Large intestine (tissue), 3 donors: ENCODE measurements around the gene STAP2. TPM values are rescaled to one million over a fixed set of nuclear protein-coding genes. Genes with fewer than 3 reads are reported as not detected.
"Not testable (repeated sequence)": the region's sequence is repeated elsewhere in the genome, so short reads cannot be mapped to it uniquely, and the experiment has no call there.

Experiments
- DNase-seq, 2 donors: peaks; one replicate each; pipeline versions ENCODE4 v3.0.0 to v3.0.0-alpha.2; 2013
- H3K27ac ChIP-seq: one replicate; pipeline ENCODE4 v1.5.1; 2013; ENCODE audit warnings: low read length
- H3K27me3 ChIP-seq: 2 replicates; pipeline ENCODE4 v1.6.1; 2013; ENCODE audit warnings: low read length; ENCODE audit not compliant: control insufficient read depth, insufficient read depth
- H3K36me3 ChIP-seq: 2 replicates; pipeline ENCODE4 v1.6.1; 2013; ENCODE audit warnings: low read length; ENCODE audit not compliant: control insufficient read depth, insufficient read depth
- H3K4me1 ChIP-seq: one replicate; pipeline ENCODE4 v1.6.1; 2013; ENCODE audit warnings: low read length; ENCODE audit not compliant: control insufficient read depth, insufficient read depth
- H3K4me3 ChIP-seq: one replicate; pipeline ENCODE4 v1.5.1; 2013; ENCODE audit warnings: low read length
- H3K9me3 ChIP-seq: one replicate; pipeline ENCODE4 v1.6.1; 2013; ENCODE audit warnings: mild to moderate bottlenecking, low read depth, low read length, moderate library complexity; ENCODE audit not compliant: control insufficient read depth
- WGBS: methylation state at CpG from one replicate; pipeline ENCODE4 v1.1.5; 2013; ENCODE audit warnings: low lambda C conversion rate; ENCODE audit not compliant: insufficient coverage; 5-methylcytosine and 5-hydroxymethylcytosine counted together
- polyA plus RNA-seq: library from polyadenylated mRNA; unstranded; fragments of 120-200 nt; gene quantifications from one replicate; pipeline ENCODE4 v1.2.1, GENCODE V29; 2013

Gene STAP2
- polyA plus RNA-seq, 1 donor: 53.6 TPM

DNA sequence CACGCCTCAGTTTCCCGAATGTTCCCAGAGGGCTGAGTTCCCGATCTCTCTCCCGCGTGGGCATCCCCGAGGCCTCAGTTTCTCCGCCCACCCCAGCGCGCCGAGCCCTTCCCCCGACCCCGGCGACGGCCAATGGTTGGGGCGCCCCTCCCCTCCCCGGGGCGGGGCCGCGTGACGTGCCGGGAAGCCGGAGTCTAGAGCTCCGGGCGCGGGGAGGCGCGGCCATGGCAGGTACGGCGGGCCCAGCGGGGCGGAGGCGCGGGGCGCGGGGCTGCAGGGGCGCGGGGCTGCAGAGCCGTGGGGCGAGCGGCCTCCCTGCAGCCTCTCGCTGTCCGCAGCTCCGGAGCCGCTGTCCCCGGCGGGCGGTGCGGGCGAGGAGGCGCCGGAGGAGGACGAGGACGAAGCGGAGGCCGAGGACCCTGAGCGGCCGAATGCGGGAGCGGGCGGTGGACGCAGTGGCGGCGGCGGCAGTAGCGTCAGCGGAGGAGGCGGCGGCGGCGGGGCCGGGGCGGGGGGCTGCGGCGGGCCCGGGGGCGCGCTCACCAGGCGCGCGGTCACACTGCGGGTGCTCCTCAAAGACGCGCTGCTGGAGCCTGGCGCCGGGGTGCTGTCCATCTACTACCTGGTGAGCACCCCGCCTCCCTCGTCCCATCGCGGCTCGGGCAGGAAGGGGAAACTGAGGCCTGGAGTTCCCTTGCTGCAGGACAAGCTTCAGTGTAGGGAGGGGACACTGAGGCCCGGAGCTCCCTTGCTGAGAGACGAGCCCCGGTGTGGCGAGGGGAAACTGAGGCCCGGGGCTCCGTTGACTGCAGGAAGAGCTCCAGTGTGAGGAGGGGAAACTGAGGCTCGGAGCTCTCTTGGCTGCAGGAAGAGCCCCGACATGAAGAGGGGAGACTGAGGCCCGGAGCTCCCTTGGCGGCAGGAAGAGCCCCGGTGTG, 5.0 kb upstream of the STAP2 start, which contains the start of gene MPND:
TSS of gene MPND (plus strand) at position 193 of the 938 bp plus-strand sequence. CDS start at position 225, 32 bp downstream.
- DNase-seq: peak; percentile 84 to 91
- Histone ChIP-seq H3K27ac (peak within 1 kb of the TSS; percentile 94), H3K9me3 (no peaks in the 10 kb centered on the region), H3K4me1 (peaks cover 25% of the 10 kb centered on the region), H3K4me3 (peak within 1 kb of the TSS; percentile 60), H3K36me3 (peaks cover 6% of the 10 kb centered on the region), H3K27me3 (no peaks in the 10 kb centered on the region)
- WGBS: no CpG with 5 or more reads among the region's 101 CpGs

DNA sequence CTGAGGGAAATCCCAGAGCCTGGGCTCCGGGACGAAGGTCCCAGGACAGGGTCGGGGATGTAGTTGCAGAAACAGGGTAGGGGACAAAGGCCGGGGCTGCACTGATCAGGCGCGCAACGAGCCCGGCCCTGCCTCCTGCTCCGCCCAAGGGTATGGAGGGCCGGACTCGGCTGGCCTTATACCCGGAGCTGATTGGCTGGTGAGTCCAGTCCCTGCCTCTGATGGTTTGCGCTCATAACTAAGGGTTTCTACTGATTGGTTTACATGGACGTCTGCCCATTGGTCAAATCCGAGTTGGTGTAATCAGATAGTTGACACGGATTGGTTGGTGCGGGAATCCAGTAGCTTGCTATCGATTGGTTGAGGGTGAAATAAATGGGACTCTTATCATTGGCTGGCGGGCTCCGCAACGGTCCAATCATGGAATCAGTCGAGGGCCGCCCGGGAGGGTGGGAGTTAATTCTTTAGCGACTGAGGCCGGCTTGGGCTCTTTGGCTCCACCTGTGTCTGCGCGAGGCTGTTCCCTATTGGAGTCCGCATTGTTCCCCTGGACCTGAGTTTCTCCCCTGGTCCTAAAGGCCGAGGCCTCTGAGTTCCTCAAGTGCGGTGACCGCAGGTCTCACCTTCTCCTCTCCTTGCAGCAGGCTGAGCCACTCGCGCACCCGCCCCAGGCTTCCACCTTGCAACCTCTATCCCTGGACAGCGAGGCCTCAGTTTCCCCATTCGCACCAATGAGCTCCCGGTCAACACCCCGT, 4.2 kb upstream of the STAP2 start:
- H3K27ac ChIP-seq: peak overlapping the region; percentile 94
- H3K27me3 ChIP-seq: no peaks in the 10 kb centered on the region
- WGBS: no CpG with 5 or more reads among the region's 39 CpGs
- H3K9me3 ChIP-seq: no peaks in the 10 kb centered on the region
- H3K4me1 ChIP-seq: peaks cover 25% of the 10 kb centered on the region
- peak overlapping the region; percentile 60 for H3K4me3 ChIP-seq
- peak; percentile 100 for DNase-seq
- H3K36me3 ChIP-seq: peaks cover 6% of the 10 kb centered on the region

DNA sequence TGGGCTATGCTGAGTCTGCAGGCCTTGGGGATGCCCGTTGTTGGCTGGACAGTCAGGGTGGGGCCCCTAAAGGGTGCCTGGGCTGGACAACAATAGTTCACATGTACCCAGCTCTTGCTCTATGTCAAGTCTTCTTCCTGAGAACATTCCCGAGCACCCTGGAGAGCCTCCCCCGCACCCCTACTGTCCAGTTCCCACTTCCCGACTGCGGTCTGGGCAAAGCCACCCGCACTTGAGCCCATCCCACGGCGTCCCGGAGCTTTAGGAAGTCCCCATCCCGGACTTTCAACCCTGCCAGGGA, 3.6 kb upstream of the STAP2 start:
- DNase-seq: no peak
- peak overlapping the region; percentile 50 for H3K4me3 ChIP-seq
- H3K4me1 ChIP-seq: peaks cover 27% of the 10 kb centered on the region
- no peaks in the 10 kb centered on the region for H3K27me3 ChIP-seq
- WGBS: no CpG with 5 or more reads among the region's 10 CpGs
- H3K36me3 ChIP-seq: peaks cover 6% of the 10 kb centered on the region
- H3K9me3 ChIP-seq: no peaks in the 10 kb centered on the region
- peak overlapping the region; percentile 93 for H3K27ac ChIP-seq

DNA sequence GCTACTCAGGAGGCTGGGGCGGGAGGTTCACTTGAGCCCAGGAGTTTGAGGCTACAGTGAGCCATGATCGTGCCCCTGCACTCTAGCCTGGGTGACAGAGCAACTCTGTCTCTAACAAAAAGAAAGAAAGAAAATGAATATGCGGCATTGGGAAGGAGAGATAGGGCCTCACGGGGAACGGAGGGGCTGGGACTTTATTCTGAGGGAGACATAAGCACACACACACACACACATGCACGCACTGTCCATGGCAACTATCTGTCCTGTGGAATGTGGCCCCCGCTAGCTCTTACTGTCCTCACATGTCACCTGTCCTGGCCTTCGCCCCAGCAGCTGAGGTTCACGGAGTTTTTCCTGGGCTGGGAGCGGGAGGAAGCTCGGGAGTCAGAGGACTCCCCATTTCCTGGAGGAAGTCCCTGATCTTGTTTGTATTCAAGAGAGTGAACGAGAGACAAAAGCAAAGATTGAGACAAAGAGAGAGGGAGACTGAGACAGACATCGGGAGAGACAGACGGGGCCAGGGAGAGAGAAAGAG, 654 bp downstream of the STAP2 start:
- peak; percentile 88 to 97 for DNase-seq
- no peaks in the 10 kb centered on the region for H3K27me3 ChIP-seq
- peak overlapping the region; percentile 57 for H3K4me3 ChIP-seq
- peaks cover 5% of the 10 kb centered on the region for H3K36me3 ChIP-seq
- peaks cover 24% of the 10 kb centered on the region for H3K4me1 ChIP-seq
- peak overlapping the region; percentile 98 for H3K27ac ChIP-seq
- H3K9me3 ChIP-seq: peaks cover 7% of the 10 kb centered on the region
- WGBS: 0% methylated on average over 4 of the region's 14 CpGs

DNA sequence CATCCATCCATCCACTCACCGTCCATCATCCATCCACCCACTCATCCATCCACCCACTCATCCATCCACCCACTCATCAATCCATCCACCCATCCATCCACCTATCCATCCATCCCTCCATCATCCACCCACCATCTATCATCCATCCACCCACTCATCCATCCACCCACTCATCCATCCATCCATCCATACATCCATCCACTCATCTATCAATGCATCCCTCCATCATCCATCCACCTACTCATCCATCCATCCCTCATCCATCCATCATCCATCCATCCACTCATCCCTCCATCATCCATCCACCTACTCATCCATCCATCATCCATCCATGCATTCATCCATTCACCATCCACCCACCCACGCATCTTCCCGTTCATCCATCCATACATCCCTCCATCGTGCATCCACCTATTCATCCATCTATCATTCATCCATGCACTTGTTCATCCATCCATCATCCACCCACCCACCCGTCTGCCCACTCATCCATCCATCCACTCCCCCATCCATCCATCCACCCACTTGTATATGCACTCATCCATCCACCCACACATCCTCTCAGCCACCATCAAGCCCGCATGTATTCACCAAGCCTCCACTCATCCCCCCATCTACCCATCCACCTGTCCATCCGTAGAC, 3.6 kb downstream of the STAP2 start:
- Histone ChIP-seq H3K27ac (no peak overlapping the region), H3K4me1 (peaks cover 11% of the 10 kb centered on the region), H3K9me3 (peaks cover 7% of the 10 kb centered on the region), H3K36me3 (peaks cover 5% of the 10 kb centered on the region), H3K27me3 (no peaks in the 10 kb centered on the region), H3K4me3 (no peak overlapping the region)
- WGBS: 95% methylated on average over 4 of the region's 7 CpGs
- no peak for DNase-seq

DNA sequence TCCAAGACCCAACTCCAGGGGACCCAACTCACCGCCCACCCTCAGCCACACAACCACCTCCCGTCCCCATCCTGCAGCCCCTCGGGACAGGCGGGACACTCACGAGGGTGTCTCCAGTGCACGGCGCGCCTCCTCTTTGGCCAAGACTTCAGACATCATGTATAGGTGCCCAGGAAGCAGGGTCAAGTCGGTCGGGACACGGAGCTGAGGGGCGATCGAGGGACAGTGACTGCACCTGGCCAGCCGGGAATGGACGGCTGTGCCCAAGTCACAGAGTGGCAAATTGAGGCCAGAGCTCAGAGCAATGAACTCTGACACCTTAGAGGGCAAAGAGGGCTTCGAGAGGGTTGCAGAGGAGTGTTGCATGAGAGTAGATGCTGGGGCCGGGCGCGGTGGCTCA, 8.8 kb downstream of the STAP2 start:
- Histone ChIP-seq H3K9me3 (peaks cover 21% of the 10 kb centered on the region), H3K4me3 (no peak overlapping the region), H3K27ac (no peak overlapping the region), H3K27me3 (peaks cover 10% of the 10 kb centered on the region), H3K4me1 (peaks cover 20% of the 10 kb centered on the region), H3K36me3 (peaks cover 3% of the 10 kb centered on the region)
- no peak for DNase-seq
- WGBS: no CpG with 5 or more reads among the region's 19 CpGs

DNA sequence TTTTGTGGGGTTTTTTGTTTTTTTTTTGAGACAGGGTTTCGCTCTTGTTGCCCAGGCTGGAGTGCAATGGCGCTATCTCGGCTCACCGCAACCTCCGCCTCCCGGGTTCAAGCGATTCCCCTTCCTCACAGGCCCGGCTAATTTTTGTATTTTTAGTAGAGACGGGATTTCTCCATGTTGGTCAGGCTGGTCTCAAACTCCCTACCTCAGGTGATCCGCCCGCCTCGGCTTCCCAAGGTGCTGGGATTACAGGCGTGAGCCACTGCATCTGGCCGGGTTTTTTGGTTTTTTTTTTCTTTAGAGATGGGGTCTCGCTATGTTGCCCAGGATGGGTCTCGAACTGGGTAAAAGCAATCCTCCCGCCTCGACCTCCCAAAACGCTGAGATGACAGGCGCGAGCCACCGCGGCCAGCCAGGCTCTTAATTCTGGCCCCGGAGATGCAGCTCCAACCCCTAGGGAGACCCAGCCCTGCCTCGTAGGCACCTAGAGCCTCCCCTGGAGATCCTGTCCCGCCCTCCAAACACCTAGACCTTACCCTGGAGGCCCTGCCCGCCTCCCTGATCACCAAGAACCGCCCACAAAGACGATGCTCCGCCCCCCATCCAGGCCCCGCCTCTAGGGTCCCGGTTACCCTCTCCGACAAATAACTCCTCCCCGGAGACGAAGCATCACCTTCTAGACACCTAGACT, 9.5 kb downstream of the STAP2 start:
- DNase-seq: peak in 1 of 2 donors; percentile 45
- not testable (repeated sequence) for H3K36me3 ChIP-seq
- H3K4me1 ChIP-seq: peaks cover 20% of the 10 kb centered on the region
- H3K9me3 ChIP-seq: peaks cover 14% of the 10 kb centered on the region
- H3K4me3 ChIP-seq: peak overlapping the region; percentile 81
- WGBS: no CpG with 5 or more reads among the region's 35 CpGs
- H3K27ac ChIP-seq: peak overlapping the region; percentile 65
- peaks cover 10% of the 10 kb centered on the region for H3K27me3 ChIP-seq

DNA sequence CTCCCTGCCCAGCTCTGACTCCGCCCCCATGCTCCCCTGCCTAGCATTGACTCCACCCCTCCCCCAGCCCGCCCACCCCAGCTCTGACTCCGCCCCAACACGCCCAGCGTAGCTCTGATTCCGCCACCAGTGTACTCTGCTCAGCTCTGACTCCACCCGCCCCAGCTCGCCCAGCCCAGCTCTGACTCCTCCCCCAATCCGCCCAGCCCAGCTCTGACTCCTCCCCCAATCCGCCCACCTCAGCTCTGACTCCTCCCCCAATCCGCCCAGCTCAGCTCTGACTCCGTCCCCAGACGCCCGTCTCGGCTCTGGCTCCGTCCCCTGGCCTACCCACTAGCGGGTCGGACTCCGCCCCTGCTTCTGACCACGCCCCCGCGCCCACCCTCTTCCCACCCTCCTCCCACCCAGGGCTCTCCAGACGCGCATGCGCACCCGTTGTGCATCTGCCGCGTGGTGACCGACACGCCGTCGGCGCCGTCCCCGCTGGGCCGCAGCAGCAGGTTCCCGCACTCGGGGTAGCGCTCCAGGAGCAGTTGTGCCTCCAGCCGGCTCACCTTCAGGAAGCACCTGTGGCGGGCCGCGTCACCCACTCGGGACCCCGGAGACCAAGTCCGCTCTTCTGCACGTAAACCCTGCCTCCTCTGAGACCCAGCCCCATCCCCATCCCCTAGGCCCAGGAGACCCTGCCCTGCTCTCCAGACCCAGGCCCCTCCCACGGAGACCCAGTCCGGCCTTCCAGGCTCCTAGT, 10.2 kb downstream of the STAP2 start:
- Histone ChIP-seq H3K27ac (peak overlapping the region; percentile 65), H3K4me1 (peaks cover 20% of the 10 kb centered on the region), H3K36me3 (peaks cover under 1% of the 10 kb centered on the region), H3K9me3 (peaks cover 14% of the 10 kb centered on the region), H3K4me3 (peak overlapping the region; percentile 81), H3K27me3 (peaks cover 10% of the 10 kb centered on the region)
- WGBS: no CpG with 5 or more reads among the region's 49 CpGs
- peak; percentile 91 to 98 for DNase-seq

DNA sequence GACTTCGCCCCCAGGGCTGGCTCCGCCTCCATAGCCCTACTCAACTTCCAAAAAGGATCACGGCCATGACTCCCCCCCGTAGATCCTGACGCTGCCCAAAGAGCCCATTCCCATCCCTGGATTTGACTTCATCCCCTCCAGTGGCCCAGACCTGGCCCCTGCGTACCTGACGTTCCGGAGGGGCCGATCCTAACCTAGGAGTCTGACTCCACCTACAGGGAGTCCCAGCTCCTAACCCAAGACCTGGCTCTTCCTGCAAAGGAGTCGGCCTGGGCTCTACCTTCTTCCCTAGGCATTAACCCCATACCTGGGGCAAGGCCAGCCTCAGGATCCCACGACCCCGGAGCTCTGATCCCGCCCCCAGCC, 10.8 kb downstream of the STAP2 start:
- H3K4me3 ChIP-seq: peak overlapping the region; percentile 19

More for the DNA sequence above, 10.8 kb downstream of the STAP2 start:
- H3K9me3 ChIP-seq: peaks cover 16% of the 10 kb centered on the region
- peaks cover 20% of the 10 kb centered on the region for H3K4me1 ChIP-seq
- WGBS: no CpG with 5 or more reads among the region's 13 CpGs
- no peaks in the 10 kb centered on the region for H3K36me3 ChIP-seq
- peaks cover 10% of the 10 kb centered on the region for H3K27me3 ChIP-seq
- DNase-seq: peak in 1 of 2 donors; percentile 39
- peak overlapping the region; percentile 17 for H3K27ac ChIP-seq
